Stimulated activated CD8-positive, alpha-beta memory T cell treated with anti-CD3 and anti-CD28 coated beads, Interleukin-12 subunit alpha, Interleukin-12 subunit beta, amount 100 ng/mL, for 24 hours (primary cell): ENCODE data around the gene CCL1.
"Not testable (repeated sequence)": the region's sequence is repeated elsewhere in the genome, so short reads cannot be mapped to it uniquely, and the experiment has no call there.

ENCODE experiments used
- DNase-seq: peaks from one replicate; pipeline ENCODE4 v3.0.0-alpha.2; 2020; ENCODE audit errors: extremely low read depth

Gene CCL1

GRCh38 chr17:34358631-34359030 lies 4.4 kb downstream of the CCL1 start:
- no peak for DNase-seq

DNA sequence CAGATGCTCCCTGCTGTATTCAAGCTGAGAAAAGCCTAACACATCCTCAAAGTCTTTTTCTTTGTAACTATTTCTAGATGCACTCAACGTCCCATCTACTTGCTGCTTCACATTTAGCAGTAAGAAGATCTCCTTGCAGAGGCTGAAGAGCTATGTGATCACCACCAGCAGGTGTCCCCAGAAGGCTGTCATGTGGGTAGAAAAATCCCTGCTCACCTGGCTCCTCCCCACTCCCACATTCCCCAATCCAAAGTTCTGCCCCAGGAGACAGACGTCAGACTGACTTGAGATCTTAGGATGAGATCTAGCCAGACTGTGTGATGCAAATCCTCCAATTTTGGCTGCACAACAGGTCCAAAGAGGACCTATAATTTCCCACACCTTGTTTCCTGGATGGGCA lies 5.6 kb downstream of the CCL1 start:
- DNase-seq, result no peak

DNA sequence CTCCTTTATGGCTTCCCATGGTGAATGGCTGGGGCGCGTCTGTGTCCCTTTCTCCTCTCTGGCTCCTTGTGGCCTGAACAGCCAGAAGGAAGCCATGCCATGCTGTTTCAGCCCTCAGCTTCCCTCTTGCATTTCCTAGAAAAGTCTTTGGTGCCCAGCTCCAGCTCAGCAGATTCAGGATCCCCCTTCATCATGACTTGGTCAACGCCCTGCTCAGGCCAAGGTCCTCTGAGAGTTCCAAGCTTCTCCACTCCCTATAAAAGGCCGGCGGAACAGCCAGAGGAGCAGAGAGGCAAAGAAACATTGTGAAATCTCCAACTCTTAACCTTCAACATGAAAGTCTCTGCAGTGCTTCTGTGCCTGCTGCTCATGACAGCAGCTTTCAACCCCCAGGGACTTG lies 6.8 kb downstream of the CCL1 start, which contains the start of gene CCL13:
Gene CCL13 (plus strand): TSS at position 287 of the 400 bp plus-strand sequence. CDS start 47 bp downstream, at position 334.
- no peak for DNase-seq

DNA sequence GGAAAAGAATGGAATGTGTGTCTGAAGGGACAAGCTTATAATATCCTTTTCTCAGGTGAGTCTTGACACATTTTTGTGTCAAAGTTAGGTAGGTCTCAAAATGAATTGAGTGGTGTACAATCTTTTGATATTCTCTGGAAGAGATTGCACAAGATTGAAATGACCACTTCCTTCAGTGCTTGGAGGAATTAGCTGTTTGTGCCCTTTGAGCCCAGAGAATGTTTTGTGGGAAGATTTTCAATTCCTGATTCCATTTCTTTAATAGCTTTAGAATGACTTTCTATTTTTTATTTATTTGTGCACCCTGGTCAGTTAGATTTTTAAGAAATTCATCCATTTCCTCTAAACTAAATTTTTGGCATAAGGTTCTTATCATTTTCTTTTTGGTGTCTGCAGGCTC lies 8.4 kb downstream of the CCL1 start:
- DNase-seq, result no peak

GRCh38 chr17:34352191-34352590 lies 10.8 kb downstream of the CCL1 start:
- DNase-seq, result no peak

DNA sequence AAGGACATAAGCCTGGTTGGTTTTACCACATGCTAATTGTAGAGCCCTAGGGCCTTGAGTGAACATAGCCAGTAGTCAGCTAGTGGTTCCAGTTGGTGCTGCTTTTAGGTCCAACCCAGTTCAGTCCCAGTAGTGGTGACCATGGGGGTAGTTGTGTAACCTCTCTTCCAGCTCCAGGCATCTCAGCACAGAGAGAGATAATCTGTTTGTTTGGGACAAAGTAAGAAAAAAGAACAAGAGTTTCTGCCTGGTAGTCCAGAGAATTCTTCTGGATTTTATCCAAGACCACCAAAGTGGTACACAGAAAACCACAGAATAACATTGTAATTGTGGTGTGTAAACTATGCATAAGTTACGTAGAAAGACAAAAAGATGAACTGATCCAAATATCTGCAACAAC lies 11.9 kb downstream of the CCL1 start:
- DNase-seq, result no peak

- no peak for DNase-seq
Measured at GRCh38 chr17:34349751-34350150, 13.3 kb downstream of the CCL1 start.

- no peak for DNase-seq
Measured at GRCh38 chr17:34347063-34347462, 16.0 kb downstream of the CCL1 start.

DNA sequence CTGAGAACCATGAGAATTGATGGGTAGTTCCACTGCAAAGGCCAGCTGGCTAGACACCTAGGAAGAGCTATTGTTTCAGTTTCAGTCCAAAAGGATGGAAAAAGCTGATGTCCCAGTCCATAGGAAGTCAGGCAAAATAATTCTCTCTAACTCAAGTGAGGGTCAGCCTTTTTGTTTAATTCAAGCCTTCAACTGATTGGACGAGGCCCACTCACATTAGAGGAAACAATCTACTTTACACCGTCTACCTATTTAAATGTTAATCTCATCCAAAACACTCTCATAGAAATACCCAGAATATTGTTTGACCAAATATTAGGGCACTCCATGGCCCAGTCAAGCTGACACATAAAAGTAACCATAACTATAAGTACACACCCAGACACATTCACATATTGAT lies 21.1 kb downstream of the CCL1 start:
- DNase-seq, result no peak

GRCh38 chr17:34339138-34339770 lies 23.8 kb downstream of the CCL1 start:
- no peak for DNase-seq

DNA sequence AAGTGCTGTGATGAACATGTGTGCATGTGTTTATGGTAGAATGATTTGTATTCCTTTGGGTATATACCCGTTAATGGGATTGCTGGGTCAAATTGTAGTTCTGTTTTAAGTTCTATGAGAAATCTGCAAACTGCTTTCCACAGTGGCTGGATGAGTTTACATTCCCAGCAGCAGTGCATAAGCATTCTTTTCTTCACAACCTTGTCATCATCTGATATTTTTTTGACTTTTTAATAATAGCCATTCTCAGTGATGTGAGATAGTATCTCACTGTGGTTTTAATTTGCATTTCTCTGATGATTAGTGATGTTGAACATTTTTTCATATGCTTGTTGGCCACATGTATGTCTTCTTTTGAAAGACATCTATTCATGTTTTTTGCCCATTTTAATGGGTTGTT lies 25.3 kb downstream of the CCL1 start:
- DNase-seq, result no peak

DNA sequence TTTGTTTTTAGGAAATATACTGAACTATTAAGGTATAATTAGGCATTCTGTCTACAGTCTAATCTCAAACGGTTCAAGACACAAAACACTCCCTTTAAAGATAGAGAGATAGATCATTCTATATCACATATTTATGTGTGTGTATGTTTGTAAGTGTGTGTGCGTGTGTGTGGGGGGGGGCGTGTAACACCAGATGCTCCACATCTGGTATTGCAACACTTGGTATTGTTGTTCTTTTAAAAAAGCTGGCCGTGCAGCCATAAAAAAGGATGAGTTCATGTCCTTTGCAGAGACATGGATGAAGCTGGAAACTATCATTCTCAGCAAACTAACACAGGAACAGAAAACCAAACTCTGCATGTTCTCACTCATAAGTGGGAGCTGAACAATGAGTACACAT lies 35.5 kb downstream of the CCL1 start:
- DNase-seq, result not testable (repeated sequence)

GRCh38 chr17:34321964-34322363 lies 41.1 kb downstream of the CCL1 start:
- no peak for DNase-seq

DNA sequence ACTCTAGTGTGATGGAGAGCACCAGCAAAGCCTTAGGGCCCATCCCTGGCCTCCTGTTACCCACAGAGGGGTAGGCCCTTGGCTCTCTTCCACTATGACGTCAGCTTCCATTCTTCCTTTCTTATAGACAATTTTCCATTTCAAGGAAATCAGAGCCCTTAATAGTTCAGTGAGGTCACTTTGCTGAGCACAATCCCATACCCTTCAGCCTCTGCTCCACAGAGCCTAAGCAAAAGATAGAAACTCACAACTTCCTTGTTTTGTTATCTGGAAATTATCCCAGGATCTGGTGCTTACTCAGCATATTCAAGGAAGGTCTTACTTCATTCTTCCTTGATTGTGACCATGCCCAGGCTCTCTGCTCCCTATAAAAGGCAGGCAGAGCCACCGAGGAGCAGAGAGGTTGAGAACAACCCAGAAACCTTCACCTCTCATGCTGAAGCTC lies 44.0 kb downstream of the CCL1 start, which contains the start of gene CCL8:
Gene CCL8 (plus strand): TSS at position 397 of the 445 bp plus-strand sequence. CDS start 67 bp downstream, outside the sequence.
- no peak for DNase-seq

GRCh38 chr17:34318474-34318873 lies 44.6 kb downstream of the CCL1 start:
- DNase-seq, result no peak

DNA sequence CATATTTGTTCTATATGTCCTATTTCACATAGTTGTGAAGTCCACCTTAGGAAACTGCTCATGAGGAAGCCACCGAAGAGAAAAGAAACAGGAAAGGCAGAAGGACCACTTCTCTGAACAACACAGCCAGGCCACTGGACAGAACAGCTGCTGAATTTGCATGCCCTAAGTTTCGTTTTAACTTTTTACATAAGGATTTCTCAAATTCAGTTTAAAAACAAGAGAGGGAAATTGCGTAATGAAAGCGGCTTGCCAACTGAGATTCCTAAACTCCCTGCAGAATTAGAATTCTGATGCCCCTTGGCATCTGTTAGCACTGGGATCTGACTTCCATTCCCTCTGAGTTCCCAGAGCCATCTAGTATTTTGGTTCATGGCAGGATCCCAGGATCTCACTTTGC lies 48.8 kb downstream of the CCL1 start:
- no peak for DNase-seq

DNA sequence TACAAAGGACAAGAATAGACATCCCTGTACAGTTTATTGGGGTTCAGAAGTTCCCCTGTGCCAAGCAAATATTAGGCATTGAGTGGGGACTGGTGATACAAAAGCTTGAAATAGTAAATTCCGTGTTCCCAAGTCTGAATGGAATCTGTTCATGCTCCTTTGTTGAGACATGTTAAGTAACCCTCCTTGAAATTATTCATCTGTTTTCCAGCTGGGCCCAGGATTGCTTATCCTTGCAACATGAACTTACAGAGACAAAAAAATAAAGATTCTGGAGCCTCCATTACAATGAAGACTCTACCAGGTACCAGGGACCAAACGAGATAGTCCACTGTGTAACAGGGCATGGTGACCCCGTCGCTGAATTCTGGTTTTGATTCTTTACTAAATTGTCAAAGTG lies 49.9 kb downstream of the CCL1 start:
- no peak for DNase-seq

- DNase-seq, result no peak
Measured at GRCh38 chr17:34312080-34312479, 51.0 kb downstream of the CCL1 start.

DNA sequence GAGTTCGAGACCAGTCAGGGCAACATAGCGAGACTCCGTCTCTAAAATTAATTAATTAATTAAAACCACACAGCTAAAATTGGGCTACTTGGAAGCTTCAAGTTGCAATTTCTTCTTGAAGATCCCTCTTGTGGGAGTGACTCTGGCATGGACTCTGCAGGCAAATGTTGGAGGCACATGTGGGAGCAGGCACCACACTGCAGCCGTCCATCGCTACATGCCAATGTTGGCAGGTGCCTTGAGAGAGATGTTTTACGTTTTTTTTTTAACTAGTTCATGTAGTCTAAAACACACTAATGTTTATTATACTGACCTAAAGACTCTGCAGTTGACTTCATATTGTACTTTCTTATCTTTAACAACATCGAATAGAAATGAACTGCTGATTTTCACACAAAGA lies 51.7 kb downstream of the CCL1 start:
- DNase-seq, result no peak
